ENCODE measurements around the gene COMT.
"Not testable (repeated sequence)": the region's sequence is repeated elsewhere in the genome, so short reads cannot be mapped to it uniquely, and the experiment has no call there.

COMT gene

GRCh38 chr22:19941365-19942082 lies at the start of gene COMT, which contains the start of gene TXNRD2:
TSS of gene COMT (plus strand) at chr22:19941772. CDS start at chr22:19962527, 20,755 bp downstream.
TSS of gene TXNRD2 (minus strand) at chr22:19941818. CDS start at chr22:19941803, 15 bp downstream.
- DNase-seq: peak; percentile 71 to 74

GRCh38 chr22:19892257-19892879 lies 49.2 kb upstream of the COMT start:
- DNase-seq: peak; percentile 34 to 47

DNA sequence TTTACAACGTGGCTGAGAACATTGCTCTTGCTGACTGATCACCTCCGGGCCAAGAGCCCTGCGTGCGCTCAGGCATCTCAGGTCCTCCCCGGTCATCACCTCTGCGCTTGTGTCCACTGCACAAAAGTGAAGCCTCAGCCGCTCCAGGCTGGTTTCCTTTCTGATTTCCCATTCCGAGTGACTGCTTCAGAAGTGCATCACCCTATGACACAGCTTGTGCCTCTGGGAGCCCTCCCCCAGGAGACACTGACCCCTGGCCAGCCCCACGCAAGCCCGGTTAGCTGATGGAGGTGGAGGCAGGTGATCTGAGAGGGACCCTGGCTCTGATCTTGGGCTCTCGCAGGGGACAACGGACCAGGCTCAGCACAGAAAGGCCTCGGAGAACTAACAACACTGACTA lies 48.6 kb upstream of the COMT start:
- no peak for DNase-seq

DNA sequence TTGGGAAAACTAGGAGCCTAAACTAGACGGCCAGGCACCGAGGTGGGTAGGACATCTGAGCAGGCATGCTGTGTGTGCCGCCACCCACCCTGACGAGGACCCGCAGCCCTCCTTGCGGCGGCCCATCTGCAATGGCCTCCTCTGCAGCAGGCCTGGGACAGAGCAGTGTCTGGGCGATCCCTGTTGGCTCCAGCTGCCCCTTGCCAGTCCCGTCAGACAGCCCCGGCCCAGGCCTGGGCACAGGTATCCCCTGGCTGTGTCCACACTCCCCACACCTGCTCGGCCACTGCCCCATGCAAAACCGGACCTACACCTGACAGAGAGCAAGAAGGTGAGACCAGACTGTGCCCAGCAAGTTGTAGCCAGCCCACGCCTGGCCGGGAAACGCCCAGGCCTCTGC lies 48.2 kb upstream of the COMT start:
- no peak for DNase-seq

DNA sequence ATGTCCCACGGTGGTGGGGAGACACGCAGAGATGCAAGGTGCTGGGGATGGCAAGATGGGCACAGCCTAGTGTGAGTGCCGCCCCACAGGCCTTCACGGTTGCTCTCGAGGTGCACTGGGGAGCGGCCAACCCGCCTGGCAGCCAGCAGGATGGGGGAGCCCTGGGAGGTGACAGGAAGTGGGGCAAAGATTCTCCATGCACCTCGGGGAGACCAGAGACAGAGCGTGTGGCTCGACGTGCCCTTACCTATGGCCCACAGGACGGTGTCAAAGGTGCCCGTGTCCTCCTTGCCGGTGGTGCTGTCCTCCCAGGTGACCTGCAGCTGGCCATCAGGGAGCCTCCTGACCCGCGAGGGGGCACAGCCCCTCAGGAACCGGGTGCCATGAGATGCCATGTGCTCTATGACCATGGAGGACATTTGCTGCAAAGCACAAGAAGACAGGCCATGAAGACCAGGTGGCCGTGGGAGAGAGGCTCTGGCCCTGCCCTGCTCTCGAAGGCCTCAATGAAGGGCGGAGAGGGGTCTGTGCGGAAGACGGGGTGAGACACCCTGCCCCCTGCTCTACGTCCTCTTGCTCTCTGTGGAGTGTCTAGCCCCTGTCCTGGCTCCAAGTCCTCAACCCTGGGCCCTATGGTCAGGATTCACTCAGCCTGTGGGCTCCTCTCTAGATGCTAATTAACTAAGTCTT lies 46.3 kb upstream of the COMT start:
- DNase-seq: no peak

- DNase-seq: no peak
These were observed 44.8 kb upstream of the COMT start for GRCh38 chr22:19896665-19897355.

DNA sequence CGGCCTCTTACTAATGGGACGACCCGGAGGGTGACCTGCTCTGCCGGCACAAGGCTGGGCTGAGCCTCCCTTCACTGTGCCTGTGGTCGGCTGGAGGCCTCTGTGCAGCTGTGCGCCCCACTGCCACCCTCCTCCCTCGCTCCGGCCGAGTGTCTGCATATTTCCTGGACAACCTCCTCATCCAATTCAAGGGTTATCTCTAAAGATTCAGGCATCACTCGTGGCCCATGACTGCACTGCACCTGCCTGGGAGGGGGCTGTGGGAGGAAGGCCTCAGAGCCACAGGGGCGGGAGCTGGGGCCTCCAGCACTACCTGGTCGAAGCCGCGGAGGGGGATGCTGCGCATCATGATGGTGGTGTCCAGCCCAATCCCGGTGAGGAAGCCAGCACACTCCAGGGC lies 43.8 kb upstream of the COMT start:
- DNase-seq: no peak

DNA sequence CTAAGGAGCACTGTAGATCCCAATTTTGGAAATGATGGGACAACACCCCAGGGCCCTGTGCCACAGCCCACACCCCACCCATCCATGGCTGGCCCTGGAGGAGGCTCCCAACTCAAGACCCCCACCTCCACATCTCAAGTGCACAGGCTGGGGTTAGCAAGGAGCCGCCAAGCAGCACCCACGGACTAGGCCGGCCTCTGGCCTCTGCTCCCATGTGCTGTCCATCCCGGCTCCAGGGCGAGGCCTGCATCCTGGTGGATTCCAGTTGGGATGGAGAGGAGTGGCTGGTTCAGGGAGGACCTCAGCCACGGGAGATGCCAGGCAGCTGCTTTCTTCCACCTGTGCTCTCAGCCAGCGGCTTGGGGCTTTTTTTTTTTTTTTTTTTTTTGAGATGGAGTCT lies 43.4 kb upstream of the COMT start:
- DNase-seq: no peak

GRCh38 chr22:19898831-19899567 lies 42.6 kb upstream of the COMT start:
- no peak for DNase-seq

GRCh38 chr22:19900707-19901436 lies 40.7 kb upstream of the COMT start:
- DNase-seq: no peak

GRCh38 chr22:19901577-19902244 lies 39.9 kb upstream of the COMT start:
- DNase-seq: no peak

- DNase-seq: no peak
These were observed 39.3 kb upstream of the COMT start for GRCh38 chr22:19902245-19902715.

GRCh38 chr22:19903031-19903430 lies 38.5 kb upstream of the COMT start:
- DNase-seq: no peak

DNA sequence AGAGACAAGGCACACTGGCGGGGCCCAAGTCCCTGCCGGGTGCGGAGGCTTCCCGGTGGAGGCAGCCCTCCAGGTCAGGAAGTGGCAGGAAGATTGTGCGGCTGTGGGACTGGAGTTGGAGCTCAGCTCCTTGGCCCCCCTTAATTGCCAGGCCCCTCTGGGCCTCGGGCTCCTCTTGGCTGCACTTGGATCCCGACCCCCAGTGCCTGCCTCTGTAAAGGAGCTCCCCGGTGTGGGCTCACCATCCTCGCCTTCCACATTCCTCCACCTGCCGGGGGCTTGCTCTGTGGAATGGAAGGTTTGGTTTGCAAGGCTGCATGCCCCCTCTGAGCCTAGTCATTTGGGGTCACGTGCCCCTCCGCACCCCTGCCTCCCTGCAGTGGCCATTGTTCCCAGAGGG lies 38.1 kb upstream of the COMT start:
- DNase-seq: no peak

- DNase-seq: no peak
These were observed 37.3 kb upstream of the COMT start for GRCh38 chr22:19904174-19904856.

DNA sequence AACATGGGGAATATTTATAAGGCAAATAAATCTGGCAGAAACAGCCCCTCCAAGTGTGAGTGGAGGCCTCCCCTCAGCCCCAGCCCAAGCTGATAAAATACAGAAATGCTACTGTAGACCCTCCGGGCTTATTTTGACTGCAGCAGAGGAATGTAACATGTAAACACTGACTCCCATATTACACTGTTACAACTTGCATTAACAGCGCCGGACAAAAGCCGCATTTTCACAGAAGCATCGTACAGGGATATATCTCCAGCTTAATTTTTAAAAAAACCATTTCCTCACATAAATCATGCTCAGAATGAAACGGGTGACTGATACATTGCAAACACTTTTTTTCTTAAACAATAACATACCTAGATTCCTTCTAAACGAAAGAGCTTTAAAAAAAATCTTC lies 36.6 kb upstream of the COMT start:
- DNase-seq: no peak

DNA sequence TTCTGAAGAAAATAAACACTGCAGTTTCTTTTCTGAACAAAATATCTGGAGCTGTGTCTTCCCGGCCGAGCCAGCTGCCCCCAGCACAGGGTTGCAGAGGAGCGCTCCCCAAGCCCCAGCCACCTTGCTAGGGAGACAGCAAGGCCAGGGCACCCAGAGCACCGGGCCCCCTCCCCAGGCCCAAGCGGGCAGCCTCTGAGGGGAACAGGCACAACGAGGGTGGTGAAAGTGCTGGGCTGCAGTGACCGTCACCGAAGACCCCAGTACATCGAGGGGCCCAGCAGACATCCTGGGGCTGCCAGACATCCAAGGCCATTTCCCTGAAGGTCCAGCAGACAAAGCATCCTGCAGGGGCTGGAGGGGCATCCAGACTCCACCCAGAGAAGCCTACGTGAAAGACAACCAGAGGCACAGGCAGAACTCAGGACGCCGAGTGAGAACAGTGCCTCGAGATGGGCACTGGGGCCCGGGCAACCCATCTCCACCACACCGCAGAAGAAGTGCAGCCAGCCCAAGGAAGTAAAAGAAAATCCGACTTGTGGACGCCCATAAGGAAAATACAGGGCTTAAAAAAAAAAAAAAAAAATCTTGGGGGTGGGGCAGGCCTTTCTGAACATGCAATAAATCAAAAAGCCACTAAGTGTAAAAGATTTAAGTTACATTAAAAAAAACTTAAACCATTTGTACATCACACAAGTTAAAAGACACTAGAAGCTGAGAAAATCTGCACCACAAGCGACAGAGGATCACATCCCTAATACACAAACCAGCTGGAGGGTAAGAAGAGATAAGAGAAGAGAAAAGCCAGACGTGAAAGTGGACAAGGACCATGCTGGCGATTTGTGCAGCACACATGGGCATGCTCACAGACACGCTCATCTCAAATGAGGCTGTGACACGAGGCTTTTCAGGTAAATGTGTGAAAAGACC lies 36.0 kb upstream of the COMT start:
- no peak for DNase-seq

DNA sequence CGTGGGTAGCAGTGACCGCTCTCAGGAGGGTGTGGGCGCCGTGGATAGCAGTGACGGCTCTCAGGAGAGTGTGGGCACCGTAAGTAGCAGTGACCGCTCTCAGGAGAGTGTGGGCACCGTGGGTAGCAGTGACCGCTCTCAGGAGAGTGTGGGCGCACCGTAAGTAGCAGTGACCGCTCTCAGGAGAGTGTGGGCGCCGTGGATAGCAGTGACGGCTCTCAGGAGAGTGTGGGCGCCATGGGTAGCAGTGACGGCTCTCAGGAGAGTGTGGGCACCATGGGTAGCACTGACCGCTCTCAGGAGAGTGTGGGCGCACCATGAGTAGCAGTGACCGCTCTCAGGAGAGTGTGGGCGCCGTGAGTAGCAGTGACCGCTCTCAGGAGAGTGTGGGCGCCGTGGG lies 34.7 kb upstream of the COMT start:
- DNase-seq: not testable (repeated sequence)

DNA sequence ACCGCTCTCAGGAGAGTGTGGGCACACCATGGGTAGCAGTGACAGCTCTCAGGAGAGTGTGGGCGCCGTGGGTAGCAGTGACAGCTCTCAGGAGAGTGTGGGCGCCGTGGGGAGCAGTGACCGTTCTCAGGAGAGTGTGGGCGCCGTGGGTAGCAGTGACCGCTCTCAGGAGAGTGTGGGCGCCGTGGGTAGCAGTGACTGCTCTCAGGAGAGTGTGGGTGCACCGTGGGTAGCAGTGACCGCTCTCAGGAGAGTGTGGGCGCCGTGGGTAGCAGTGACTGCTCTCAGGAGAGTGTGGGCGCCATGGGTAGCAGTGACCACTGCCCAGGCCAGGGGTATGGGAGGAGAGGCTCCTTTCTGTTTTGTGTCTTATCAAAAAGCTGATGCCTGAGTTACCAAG lies 33.7 kb upstream of the COMT start:
- DNase-seq: not testable (repeated sequence)
